Skeletal muscle satellite cell (primary cell): Measurements from ENCODE around the gene CETP. TPM values are rescaled to one million over a fixed set of nuclear protein-coding genes. Genes with fewer than 3 reads are reported as not detected.

Source experiments
- H3K27me3 ChIP-seq: 2 replicates; pipeline ENCODE4 v1.7.0; 2013; ENCODE audit warnings: low read length; ENCODE audit not compliant: control insufficient read depth, insufficient read depth
- H3K36me3 ChIP-seq: 2 replicates; pipeline ENCODE4 v1.7.0; 2013; ENCODE audit warnings: mild to moderate bottlenecking, control low read depth, low read length; ENCODE audit not compliant: insufficient read depth
- H3K4me1 ChIP-seq: 2 replicates; pipeline ENCODE4 v1.7.0; 2013; ENCODE audit warnings: low read length; ENCODE audit not compliant: control insufficient read depth, insufficient read depth
- H3K4me2 ChIP-seq: 2 replicates; pipeline ENCODE4 v1.7.0; 2013; ENCODE audit warnings: mild to moderate bottlenecking, low read length
- H3K4me3 ChIP-seq: 2 replicates; pipeline ENCODE4 v1.7.0; 2013; ENCODE audit warnings: low read length
- H3K9ac ChIP-seq: 2 replicates; pipeline ENCODE4 v1.7.0; 2013; ENCODE audit warnings: mild to moderate bottlenecking, low read depth, low read length, moderate library complexity
- H3K9me3 ChIP-seq: replicated peaks from 2 replicates; pipeline ENCODE4 v1.7.0; 2013; ENCODE audit warnings: mild to moderate bottlenecking, control low read depth, low read length
- total RNA-seq: library from RNA; depleted of rRNA; stranded (reverse); fragments of >200 nt; gene quantifications from 2 replicates; pipeline ENCODE4 v1.2.3, GENCODE V29; 2012; rRNA removed

The CETP gene
- not detected in 2 replicates for total RNA-seq

- Histone ChIP-seq H3K9ac (no peak within 1 kb of the TSS), H3K4me2 (no peak within 1 kb of the TSS), H3K4me1 (peaks cover 33% of the 10 kb centered on the region), H3K4me3 (no peak within 1 kb of the TSS), H3K27me3 (no peaks in the 10 kb centered on the region), H3K36me3 (no peaks in the 10 kb centered on the region), H3K9me3 (peaks cover 5% of the 10 kb centered on the region)
Observed at GRCh38 chr16:56961851-56962281, at the start of gene CETP. TSS of gene CETP (plus strand) at chr16:56961950. CDS start at chr16:56961980, 30 bp downstream.

- peaks cover 69% of the 10 kb centered on the region for H3K4me1 ChIP-seq
Observed at GRCh38 chr16:56912746-56913708, 48.7 kb upstream of the CETP start.

GRCh38 chr16:56914896-56915295 lies 46.9 kb upstream of the CETP start:
- H3K4me1 ChIP-seq: peaks cover 59% of the 10 kb centered on the region

More at GRCh38 chr16:56912746-56913708, 48.7 kb upstream of the CETP start:
- Histone ChIP-seq H3K4me2 (peak overlapping the region; percentile 56), H3K4me3 (peak overlapping the region; percentile 38), H3K36me3 (no peaks in the 10 kb centered on the region), H3K27me3 (peaks cover 12% of the 10 kb centered on the region), H3K9me3 (no peaks in the 10 kb centered on the region), H3K9ac (peak overlapping the region; percentile 71)

GRCh38 chr16:56915336-56916119 lies 46.2 kb upstream of the CETP start:
- Histone ChIP-seq H3K4me2 (peak overlapping the region; percentile 58), H3K9me3 (no peaks in the 10 kb centered on the region), H3K36me3 (no peaks in the 10 kb centered on the region), H3K4me3 (no peak overlapping the region), H3K27me3 (peaks cover 29% of the 10 kb centered on the region), H3K4me1 (peaks cover 53% of the 10 kb centered on the region), H3K9ac (peak overlapping the region; percentile 2)

More at GRCh38 chr16:56914896-56915295, 46.9 kb upstream of the CETP start:
- Histone ChIP-seq H3K4me3 (no peak overlapping the region), H3K9me3 (no peaks in the 10 kb centered on the region), H3K4me2 (peak overlapping the region; percentile 58), H3K9ac (peak overlapping the region; percentile 2), H3K27me3 (peaks cover 25% of the 10 kb centered on the region), H3K36me3 (no peaks in the 10 kb centered on the region)

DNA sequence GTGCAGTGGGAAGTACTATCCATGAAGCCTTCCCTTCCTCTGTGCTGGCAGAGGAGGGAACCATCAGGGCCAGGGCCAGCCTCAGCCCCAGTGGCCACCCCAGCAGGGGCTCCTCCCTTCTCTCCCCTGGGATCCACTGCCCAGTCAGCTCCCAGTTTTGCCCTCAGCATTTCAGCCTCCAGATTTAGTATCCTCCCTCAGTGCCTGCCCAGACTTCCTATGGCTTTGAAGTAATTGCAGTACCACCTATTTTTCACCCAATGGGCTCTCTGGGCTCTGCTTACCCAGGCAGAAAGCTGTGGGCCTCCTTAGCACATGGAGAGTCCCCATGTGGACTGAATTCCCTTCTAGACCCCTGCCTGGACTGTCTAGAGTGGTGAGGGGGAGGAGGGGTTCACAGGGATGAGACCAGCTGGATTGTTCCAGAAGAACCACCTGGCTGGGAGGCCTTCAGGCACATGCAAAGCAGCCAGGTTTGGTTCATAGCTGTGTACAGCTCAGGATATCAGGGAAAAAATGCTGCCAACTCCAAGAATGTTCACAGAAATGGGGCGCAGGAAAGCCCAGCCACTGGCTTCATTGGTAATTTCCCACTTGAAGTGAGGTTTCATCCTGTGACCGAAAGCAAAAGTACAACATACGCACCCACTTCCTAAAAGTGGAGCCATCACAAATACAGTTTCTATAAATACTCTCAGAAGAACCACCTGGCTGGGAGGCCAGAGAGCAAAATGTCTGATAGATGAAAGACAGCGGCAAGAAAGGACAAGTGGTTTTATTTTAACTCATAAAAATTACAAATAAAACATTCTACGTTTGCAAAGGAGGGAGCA lies 45.0 kb upstream of the CETP start:
- H3K9me3 ChIP-seq: no peaks in the 10 kb centered on the region
- H3K4me2 ChIP-seq: no peak overlapping the region
- peaks cover 40% of the 10 kb centered on the region for H3K4me1 ChIP-seq
- H3K27me3 ChIP-seq: peaks cover 30% of the 10 kb centered on the region
- no peak overlapping the region for H3K4me3 ChIP-seq
- no peaks in the 10 kb centered on the region for H3K36me3 ChIP-seq
- no peak overlapping the region for H3K9ac ChIP-seq

- Histone ChIP-seq H3K9ac (no peak overlapping the region), H3K4me1 (peaks cover 23% of the 10 kb centered on the region), H3K9me3 (no peaks in the 10 kb centered on the region), H3K4me3 (no peak overlapping the region), H3K36me3 (no peaks in the 10 kb centered on the region), H3K27me3 (peaks cover 30% of the 10 kb centered on the region), H3K4me2 (no peak overlapping the region)
Observed at GRCh38 chr16:56918467-56919012, 43.2 kb upstream of the CETP start.

DNA sequence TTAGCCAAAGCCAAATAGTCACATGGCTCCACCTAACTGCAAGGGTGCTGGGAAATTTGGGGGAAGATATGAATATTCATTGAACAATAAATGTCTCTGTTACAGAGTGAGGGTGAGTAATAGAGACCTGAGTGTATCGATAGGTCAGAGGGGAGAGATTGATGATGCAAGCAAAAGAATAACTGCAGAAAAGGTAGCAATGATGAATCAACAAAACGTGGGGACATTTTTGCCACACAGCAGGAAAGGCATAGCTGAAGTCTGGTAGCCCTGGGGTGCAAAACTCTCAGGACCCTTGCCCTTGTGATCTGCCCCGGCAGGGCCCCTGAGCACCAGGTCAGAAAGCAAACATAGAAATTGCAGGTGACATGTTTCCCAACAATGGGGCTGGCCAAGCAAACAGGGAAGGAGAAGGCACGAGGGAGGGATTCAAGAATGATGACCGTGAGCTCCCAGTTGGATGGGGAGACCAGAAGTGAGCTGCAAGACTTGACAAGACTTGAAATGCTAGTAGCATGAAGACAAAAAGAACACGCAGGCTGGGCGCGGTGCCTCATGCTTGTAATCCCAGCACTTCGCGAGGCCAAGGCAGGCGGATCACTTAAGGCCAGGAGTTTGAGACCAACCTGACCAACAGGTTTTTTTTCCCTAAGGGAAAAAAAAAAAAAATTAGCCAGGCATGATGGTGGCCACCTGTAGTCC lies 42.5 kb upstream of the CETP start:
- Histone ChIP-seq H3K4me3 (no peak overlapping the region), H3K4me2 (no peak overlapping the region), H3K9ac (no peak overlapping the region), H3K27me3 (peaks cover 30% of the 10 kb centered on the region), H3K4me1 (peaks cover 21% of the 10 kb centered on the region), H3K36me3 (no peaks in the 10 kb centered on the region), H3K9me3 (no peaks in the 10 kb centered on the region)

DNA sequence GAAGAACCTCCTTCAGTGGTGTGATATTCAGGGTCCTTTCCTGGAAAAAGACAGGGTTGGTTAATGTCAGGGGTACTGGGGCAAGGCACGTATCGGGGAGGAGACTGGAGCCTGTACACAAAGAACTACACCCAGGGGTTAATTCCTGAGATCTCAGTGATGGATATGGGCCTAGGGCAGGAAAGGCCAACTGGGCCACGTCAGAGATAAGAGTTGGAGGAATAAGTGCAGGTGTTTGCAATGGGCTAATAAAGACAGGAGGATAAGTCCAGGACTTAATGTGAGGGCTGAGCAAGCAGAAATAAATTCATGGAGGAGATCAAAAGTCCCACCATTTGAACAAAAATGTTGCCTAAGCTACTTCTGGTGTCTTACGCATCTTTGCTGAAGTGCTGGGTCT lies 40.2 kb upstream of the CETP start:
- no peaks in the 10 kb centered on the region for H3K9me3 ChIP-seq
- peaks cover 30% of the 10 kb centered on the region for H3K27me3 ChIP-seq
- no peak overlapping the region for H3K9ac ChIP-seq
- peaks cover 3% of the 10 kb centered on the region for H3K4me1 ChIP-seq
- H3K4me2 ChIP-seq: no peak overlapping the region
- no peaks in the 10 kb centered on the region for H3K36me3 ChIP-seq
- H3K4me3 ChIP-seq: no peak overlapping the region

- no peaks in the 10 kb centered on the region for H3K4me1 ChIP-seq
- H3K4me3 ChIP-seq: no peak overlapping the region
- peaks cover 13% of the 10 kb centered on the region for H3K27me3 ChIP-seq
- H3K9me3 ChIP-seq: no peaks in the 10 kb centered on the region
- no peak overlapping the region for H3K4me2 ChIP-seq
- H3K9ac ChIP-seq: no peak overlapping the region
- no peaks in the 10 kb centered on the region for H3K36me3 ChIP-seq
Observed at GRCh38 chr16:56923481-56924091, 38.2 kb upstream of the CETP start.

DNA sequence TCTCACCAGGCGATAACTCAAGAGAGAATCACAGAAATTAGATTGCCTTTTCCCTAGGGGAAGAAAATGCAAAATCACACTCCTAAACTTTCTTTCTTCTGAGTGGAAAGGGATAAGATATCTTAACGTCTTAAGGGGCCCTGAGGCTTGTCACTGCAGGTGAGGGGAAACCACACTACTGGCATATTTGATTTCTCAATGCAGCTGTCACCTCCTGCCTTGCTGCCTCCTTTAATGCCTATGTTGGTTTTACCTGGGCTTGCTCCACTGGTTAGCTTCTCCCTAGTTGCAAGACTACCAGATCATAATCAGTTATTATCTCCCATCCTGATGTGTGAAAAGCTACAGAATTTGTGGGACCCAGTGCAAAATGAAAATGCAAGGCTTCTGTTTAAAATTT lies 34.3 kb upstream of the CETP start:
- H3K9me3 ChIP-seq: no peaks in the 10 kb centered on the region

More for the DNA sequence above, 34.3 kb upstream of the CETP start:
- H3K4me2 ChIP-seq: no peak overlapping the region
- no peak overlapping the region for H3K4me3 ChIP-seq
- no peaks in the 10 kb centered on the region for H3K36me3 ChIP-seq
- H3K27me3 ChIP-seq: no peaks in the 10 kb centered on the region
- H3K4me1 ChIP-seq: peaks cover 9% of the 10 kb centered on the region
- no peak overlapping the region for H3K9ac ChIP-seq
